Stomach (tissue), 4 donors: Measurements from ENCODE around the gene CERS6.

Experiments
- CTCF ChIP-seq, 7 experiments: fragments of 450-650 bp in 4 of 7; fragments of 200-600 bp in 3 of 7; sonication (generic) in 3 of 7; IDR thresholded peaks; one replicate each; pipeline ENCODE4 v1.5.1; 2016 to 2019; ENCODE audit warnings: antibody characterized with exemption in 7 of 7, control low read depth in 2 of 7, mild to moderate bottlenecking in 1 of 7
- EP300 ChIP-seq: sonication (generic); formaldehyde crosslinking; IDR thresholded peaks from one replicate; pipeline ENCODE4 v1.6.1; 2017; ENCODE audit warnings: antibody characterized with exemption
- POLR2A ChIP-seq, 4 donors: fragments of 450-650 bp; IDR thresholded peaks; one replicate each; pipeline ENCODE4 v1.6.1; 2016; ENCODE audit warnings: antibody characterized with exemption in 4 of 4, control low read depth in 2 of 4, mild to moderate bottlenecking in 1 of 4, moderate library complexity in 1 of 4
- POLR2AphosphoS5 ChIP-seq, 3 donors: sonication (generic); formaldehyde crosslinking; IDR thresholded peaks; one replicate each; pipeline ENCODE4 v1.6.1; 2016; ENCODE audit warnings: antibody characterized with exemption in 3 of 3

- no peak for TF ChIP-seq CTCF (IDR thresholded peaks at IDR 0.05)
- no peak for TF ChIP-seq POLR2A (IDR thresholded peaks at IDR 0.05)
- TF ChIP-seq POLR2AphosphoS5 (IDR thresholded peaks at IDR 0.05): no peak
- no peak for TF ChIP-seq EP300
Observed at GRCh38 chr2:168712053-168712452, 256.0 kb downstream of the CERS6 start.
